ENCODE data around the gene CEACAM19.

DNA sequence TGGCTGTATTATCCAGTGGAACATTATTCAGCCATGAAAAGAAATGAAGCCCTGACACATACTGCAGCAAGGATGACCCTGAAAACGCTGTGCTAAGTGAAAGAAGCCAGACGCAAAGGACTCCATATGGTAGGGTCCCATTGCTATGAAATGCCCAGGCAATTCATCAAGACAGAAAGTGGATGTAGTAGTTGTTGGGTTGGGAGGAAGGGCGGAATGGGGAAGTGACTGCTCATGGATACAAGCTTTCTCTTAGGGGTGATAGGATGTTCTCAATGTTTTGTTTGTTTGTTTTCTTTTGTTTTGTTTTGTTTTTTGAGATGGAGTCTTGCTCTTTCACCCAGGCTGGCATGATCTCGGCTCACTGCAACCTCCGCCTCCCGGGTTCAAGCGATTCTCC lies 16.6 kb downstream of the CEACAM19 start:
- TF ChIP-seq GATA2 (IDR thresholded peaks at IDR 0.05; ENCODE audit: low read depth, low read length) (no peak), GATA3 (IDR thresholded peaks at IDR 0.05; ENCODE audit: low read depth, low read length) (no peak)

Data from SH-SY5Y (cell line).